Naive thymus-derived CD8-positive, alpha-beta T cell (primary cell): ENCODE data around the gene UNC13A. TPM values are rescaled to one million over a fixed set of nuclear protein-coding genes. Genes with fewer than 3 reads are reported as not detected.

Experiments
- ATAC-seq, 2 donors: fragments of 150-1000 bp; cut with Tn5 transposase in 1 of 2; sonication (Bioruptor Pico), chemical (Tn5 transposase) in 1 of 2; 1 replicate in 1 of 2; 2 replicates in 1 of 2; pipeline ENCODE4 v1.10.0; 2021; ENCODE audit warnings: mild to moderate bottlenecking in 2 of 2, moderate library complexity in 2 of 2
- POLR2A ChIA-PET: fragments of 350-600 bp; sonication (Branson Sonifier 250); formaldehyde crosslinking; loops from one replicate; lab custom pipeline; 2021; ENCODE audit warnings: antibody characterized with exemption; lab: Charles Lee
- DNase-seq, 10 donors: peaks; one replicate each; pipeline versions ENCODE4 v3.0.0 to v3.0.0-alpha.2; 2020 to 2022
- H3K27ac Mint-ChIP-seq, 10 donors: one replicate each; pipeline ENCODE4 v1.8.0; 2020 to 2022; ENCODE audit warnings: mild to moderate bottlenecking in 10 of 10, mixed read lengths in 10 of 10, moderate library complexity in 4 of 10, inconsistent platforms in 1 of 10
- H3K27me3 Mint-ChIP-seq, 5 donors: one replicate each; pipeline ENCODE4 v1.8.0; 2021 to 2022; ENCODE audit warnings: mixed read lengths in 5 of 5
- H3K36me3 Mint-ChIP-seq, 3 donors: one replicate each; pipeline ENCODE4 v1.8.0; 2020 to 2022; ENCODE audit warnings: mixed read lengths in 3 of 3, mild to moderate bottlenecking in 2 of 3, inconsistent platforms in 1 of 3
- H3K4me1 Mint-ChIP-seq, 4 donors: one replicate each; pipeline ENCODE4 v1.8.0; 2021 to 2022; ENCODE audit warnings: mixed read lengths in 4 of 4
- H3K4me3 Mint-ChIP-seq, 10 donors: one replicate each; pipeline ENCODE4 v1.8.0; 2020 to 2022; ENCODE audit warnings: mild to moderate bottlenecking in 10 of 10, mixed read lengths in 10 of 10, moderate library complexity in 6 of 10, inconsistent platforms in 1 of 10
- H3K9me3 Mint-ChIP-seq, 9 donors: one replicate each; pipeline ENCODE4 v1.8.0; 2020 to 2022; ENCODE audit warnings: mixed read lengths in 9 of 9, mild to moderate bottlenecking in 3 of 9, inconsistent platforms in 1 of 9, moderate library complexity in 1 of 9
- polyA plus RNA-seq, 3 donors: library from polyadenylated mRNA; unstranded; fragments of 300-500 nt; fragmentation: Illumina TruSeq; gene quantifications; one replicate each; pipeline ENCODE4 v1.2.3, GENCODE V29; 2021
- total RNA-seq, 8 experiments: library from RNA in 2 of 8; stranded (reverse) in 2 of 8; gene quantifications; one replicate each; pipeline ENCODE4 v1.2.3 and lab custom pipeline; 2021 to 2026

The UNC13A gene
- total and polyA plus RNA-seq, 5 experiments from 2014 or later, result 0.01 to 0.10 (median 0.04) TPM; not detected in 1

- peak overlapping the region; percentile 2 to 95 (median 87) for H3K4me3 Mint-ChIP-seq
- POLR2A ChIA-PET, result interaction anchor here (0.9 to 1.9 kb wide), 2 partner anchors 29 to 33 kb away, joined by 3 to 5 read pairs; partner anchors contain the start of gene FCHO1
These were observed 33.7 kb upstream of the UNC13A start for GRCh38 chr19:17721821-17722220.

GRCh38 chr19:17721111-17721628 lies 33.0 kb upstream of the UNC13A start:
- ATAC-seq (no peak), DNase-seq (no peak)
- Mint-ChIP-seq H3K4me1 (peaks cover 28 to 53% (median 50%) of the 10 kb centered on the region in 4 donors), H3K27me3 (no peaks in the 10 kb centered on the region), H3K36me3 (peaks cover 0 to 20% (median 3%) of the 10 kb centered on the region in 3 donors), H3K9me3 (no peaks in the 10 kb centered on the region), H3K4me3 (peak overlapping the region; percentile 68 to 95 (median 87)), H3K27ac (peak overlapping the region in 9 of 10 donors; percentile 34 to 91 (median 70))
- POLR2A ChIA-PET, result interaction anchor here (0.8 to 2.4 kb wide), 3 partner anchors 8 to 127 kb away, joined by 3 to 15 read pairs (median 3); partner anchors contain the start of genes FCHO1 and JAK3

More at GRCh38 chr19:17721821-17722220, 33.7 kb upstream of the UNC13A start:
- H3K27me3 Mint-ChIP-seq, result no peaks in the 10 kb centered on the region
- DNase-seq (no peak), ATAC-seq (no peak)
- H3K4me1 Mint-ChIP-seq, result peaks cover 28 to 53% (median 50%) of the 10 kb centered on the region in 4 donors
- H3K9me3 Mint-ChIP-seq, result no peaks in the 10 kb centered on the region
- H3K36me3 Mint-ChIP-seq, result peaks cover 0 to 24% (median 3%) of the 10 kb centered on the region in 3 donors
- H3K27ac Mint-ChIP-seq, result peak overlapping the region in 8 of 10 donors; percentile 40 to 91 (median 62)

DNA sequence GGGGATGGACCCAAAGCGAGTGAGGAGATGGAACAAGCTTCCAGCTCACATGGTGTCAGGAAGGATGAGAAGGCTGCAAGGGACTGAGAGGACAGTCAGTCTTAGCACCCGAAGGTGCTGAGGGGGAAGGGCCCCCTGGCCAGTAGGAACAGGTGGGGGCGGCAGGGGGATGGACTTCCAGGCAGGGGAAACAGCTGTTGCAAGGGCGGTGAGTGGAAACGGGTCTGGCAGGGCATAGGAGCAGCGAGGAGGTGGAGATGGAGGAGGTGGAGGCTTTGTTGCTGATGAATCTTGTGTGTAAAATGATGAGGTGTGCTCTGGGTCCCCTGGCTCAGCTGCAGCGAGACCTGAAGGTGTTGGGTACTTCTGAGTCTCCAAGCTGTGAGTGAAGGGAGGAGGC lies 32.3 kb upstream of the UNC13A start:
- DNase-seq (no peak), ATAC-seq (no peak)
- Mint-ChIP-seq H3K27me3 (no peaks in the 10 kb centered on the region), H3K27ac (peak overlapping the region; percentile 70 to 95 (median 78)), H3K36me3 (peaks cover 0 to 16% (median 2%) of the 10 kb centered on the region in 3 donors), H3K4me1 (peaks cover 28 to 53% (median 49%) of the 10 kb centered on the region in 4 donors), H3K9me3 (no peaks in the 10 kb centered on the region), H3K4me3 (peak overlapping the region; percentile 81 to 95 (median 87))
- POLR2A ChIA-PET, result interaction anchor here (0.7 to 2.4 kb wide), 7 partner anchors 9 to 130 kb away, joined by 3 to 15 read pairs (median 4); partner anchors contain the start of genes FCHO1 and JAK3

GRCh38 chr19:17719730-17720400 lies 31.7 kb upstream of the UNC13A start:
- H3K27me3 Mint-ChIP-seq, result no peaks in the 10 kb centered on the region
- H3K36me3 Mint-ChIP-seq, result peaks cover 0 to 12% (median 0%) of the 10 kb centered on the region in 3 donors
- H3K27ac Mint-ChIP-seq, result peak overlapping the region; percentile 70 to 95 (median 78)
- DNase-seq (peak in 5 of 10 donors; percentile 4 to 22 (median 9)), ATAC-seq (peak; percentile 44 to 64)
- peak overlapping the region; percentile 81 to 95 (median 87) for H3K4me3 Mint-ChIP-seq
- no peaks in the 10 kb centered on the region for H3K9me3 Mint-ChIP-seq
- POLR2A ChIA-PET, result interaction anchor here (0.7 to 2.4 kb wide), 10 partner anchors 10 to 140 kb away, joined by 3 to 15 read pairs (median 4); partner anchors contain the start of genes FCHO1, JAK3 and RPL18A
- peaks cover 25 to 53% (median 46%) of the 10 kb centered on the region in 4 donors for H3K4me1 Mint-ChIP-seq

DNA sequence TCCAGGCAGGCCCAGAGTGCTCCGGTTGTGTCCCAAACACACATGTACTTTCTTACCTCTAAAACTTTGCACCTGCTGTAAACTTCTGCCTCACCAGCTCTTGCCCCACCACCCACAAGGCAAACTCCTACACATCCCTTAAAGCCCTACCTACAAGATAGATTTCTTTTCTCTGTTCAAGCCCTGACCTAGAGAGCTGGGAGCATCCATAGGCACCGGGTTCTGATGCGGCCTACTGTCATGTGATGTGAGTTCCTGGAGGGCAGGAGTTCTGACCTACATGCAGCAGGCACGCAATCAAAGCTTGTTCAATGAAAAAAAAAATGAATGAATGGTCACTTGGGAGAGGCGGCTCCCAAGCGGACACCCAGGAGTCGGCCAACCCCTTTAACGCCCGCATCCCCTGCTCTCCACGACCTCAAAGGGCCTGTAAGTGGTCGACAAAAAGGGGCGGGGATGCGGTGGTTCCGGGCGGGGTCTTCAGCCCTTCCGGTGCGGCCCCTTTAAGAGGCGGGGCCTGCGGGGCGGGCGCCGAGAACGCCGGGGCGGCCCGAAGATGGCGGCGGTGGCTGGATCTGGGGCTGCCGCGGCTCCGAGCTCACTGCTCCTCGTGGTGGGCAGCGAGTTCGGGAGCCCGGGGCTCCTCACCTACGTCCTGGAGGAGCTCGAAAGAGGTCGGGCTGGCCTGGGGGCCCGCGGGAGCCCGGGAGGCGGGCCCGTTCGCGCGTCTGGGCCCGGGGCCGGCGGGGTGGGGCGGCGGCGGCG lies 31.0 kb upstream of the UNC13A start, which contains the start of gene MAP1S:
MAP1S (plus strand) TSS at position 534 of the 765 bp plus-strand sequence; CDS start at position 557, 23 bp downstream.
- POLR2A ChIA-PET, result interaction anchor here (0.6 to 2.4 kb wide), 10 partner anchors 11 to 870 kb away, joined by 3 to 15 read pairs (median 4); partner anchors contain the start of genes FCHO1, JAK3 and RPL18A
- peak within 1 kb of the TSS; percentile 82 to 95 (median 89) for H3K4me3 Mint-ChIP-seq
- no peaks in the 10 kb centered on the region for H3K9me3 Mint-ChIP-seq
- peaks cover 0 to 2% (median 0%) of the 10 kb centered on the region in 5 donors for H3K27me3 Mint-ChIP-seq
- ATAC-seq, result peak; percentile 91 to 96
- peak; percentile 35 to 67 (median 58) for DNase-seq
- H3K4me1 Mint-ChIP-seq, result peaks cover 22 to 47% (median 44%) of the 10 kb centered on the region in 4 donors
- peaks cover 0 to 6% (median 0%) of the 10 kb centered on the region in 3 donors for H3K36me3 Mint-ChIP-seq
- H3K27ac Mint-ChIP-seq, result peak within 1 kb of the TSS; percentile 76 to 95 (median 90)

DNA sequence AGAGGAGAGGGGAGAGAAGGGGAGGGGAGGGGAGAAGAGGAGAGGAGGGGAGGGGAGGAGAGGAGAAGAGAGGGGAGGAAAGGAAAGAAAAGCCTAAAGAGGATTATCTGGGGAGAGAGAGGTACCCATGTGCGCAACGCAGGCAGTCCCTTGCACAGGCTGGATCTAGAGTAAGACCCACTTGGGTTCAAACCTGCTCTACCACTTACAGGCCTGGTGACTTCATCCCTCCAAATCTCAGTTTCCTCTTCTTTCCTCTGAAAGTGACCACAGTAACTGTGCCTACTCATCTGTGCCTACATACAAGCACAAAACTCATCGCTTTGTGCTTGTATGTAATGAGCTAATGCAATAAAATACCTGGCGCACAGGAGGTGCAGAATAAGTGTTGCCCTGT lies 30.4 kb upstream of the UNC13A start:
- POLR2A ChIA-PET, result interaction anchor here (0.6 to 2.4 kb wide), 5 partner anchors 30 to 141 kb away, joined by 4 to 15 read pairs (median 5); partner anchors contain the start of genes FCHO1 and RPL18A
- Mint-ChIP-seq H3K36me3 (peaks cover 0 to 3% (median 0%) of the 10 kb centered on the region in 3 donors), H3K4me3 (peak overlapping the region; percentile 82 to 93 (median 88)), H3K27ac (peak overlapping the region; percentile 53 to 93 (median 88)), H3K9me3 (no peaks in the 10 kb centered on the region), H3K4me1 (peaks cover 22 to 47% (median 41%) of the 10 kb centered on the region in 4 donors), H3K27me3 (peaks cover 0 to 2% (median 0%) of the 10 kb centered on the region in 5 donors)
- ATAC-seq (no peak), DNase-seq (peak in 1 of 10 donors; percentile 2)

- Mint-ChIP-seq H3K4me1 (peaks cover 20 to 34% (median 29%) of the 10 kb centered on the region in 4 donors), H3K36me3 (peaks cover 0 to under 1% (median 0%) of the 10 kb centered on the region in 3 donors), H3K27ac (no peak overlapping the region), H3K27me3 (peaks cover 0 to 2% (median 0%) of the 10 kb centered on the region in 5 donors), H3K4me3 (peak overlapping the region in 1 of 10 donors; percentile 4), H3K9me3 (no peaks in the 10 kb centered on the region)
- no peak for DNase-seq
- POLR2A ChIA-PET, result interaction anchor here (0.5 to 1.3 kb wide), 5 partner anchors 28 to 169 kb away, joined by 3 to 8 read pairs (median 3); no protein-coding TSS in a partner anchor
- ATAC-seq, result no peak
These were observed 28.3 kb upstream of the UNC13A start for GRCh38 chr19:17716309-17716929.

DNA sequence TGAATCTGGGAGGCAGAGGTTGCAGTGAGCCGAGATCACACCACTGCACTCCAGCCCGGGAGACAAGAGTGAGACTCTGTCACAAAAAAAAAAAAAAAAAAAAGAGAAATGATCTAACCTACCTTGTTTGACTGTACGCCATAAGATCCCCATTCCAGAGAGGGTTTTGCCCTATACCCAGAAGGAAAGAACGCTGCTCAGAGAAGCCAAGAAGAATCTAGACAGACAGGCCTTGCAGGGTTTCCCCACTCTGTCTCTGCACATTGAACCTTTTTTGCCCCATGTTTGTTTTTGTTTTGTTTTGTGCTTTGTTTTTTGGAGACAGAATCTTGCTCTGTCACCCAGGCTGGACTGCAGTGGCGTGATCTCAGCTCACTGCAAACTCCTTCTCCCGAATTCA lies 23.7 kb upstream of the UNC13A start:
- ATAC-seq (no peak), DNase-seq (no peak)
- H3K36me3 Mint-ChIP-seq, result no peaks in the 10 kb centered on the region
- POLR2A ChIA-PET, result interaction anchor here (1.2 kb wide), 1 partner anchor 221 kb away, joined by 5 read pairs; the partner anchor contains the start of gene CCDC124
- H3K27ac Mint-ChIP-seq, result no peak overlapping the region
- H3K9me3 Mint-ChIP-seq, result no peaks in the 10 kb centered on the region
- peaks cover 0 to 2% (median 0%) of the 10 kb centered on the region in 5 donors for H3K27me3 Mint-ChIP-seq
- peaks cover 0 to under 1% (median 0%) of the 10 kb centered on the region in 4 donors for H3K4me1 Mint-ChIP-seq
- H3K4me3 Mint-ChIP-seq, result no peak overlapping the region

DNA sequence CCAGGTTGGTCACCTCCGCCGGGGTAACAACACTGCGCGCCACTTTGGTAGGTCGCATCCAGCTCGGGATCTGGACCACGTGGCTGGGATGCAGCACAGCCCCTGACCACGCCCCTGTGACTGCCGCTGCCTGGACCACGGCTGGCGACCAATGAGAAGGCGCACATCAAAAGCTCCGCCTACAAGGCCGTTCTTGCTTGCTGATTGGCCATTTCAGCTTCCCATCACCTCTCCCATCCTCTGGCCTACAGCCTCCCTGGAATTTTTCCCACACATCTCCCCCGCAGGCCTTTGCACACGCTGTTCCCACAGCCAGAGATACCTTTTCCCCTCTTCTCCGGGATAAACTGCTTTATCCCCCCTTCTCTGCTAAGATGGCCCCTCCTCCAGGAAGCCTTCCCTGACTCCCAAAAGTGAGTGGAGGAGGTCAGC lies 18.6 kb upstream of the UNC13A start:
- POLR2A ChIA-PET, result interaction anchor here (0.6 kb wide), 2 partner anchors 147 to 189 kb away, joined by 3 read pairs; no protein-coding TSS in a partner anchor
- ATAC-seq (no peak), DNase-seq (no peak)
- Mint-ChIP-seq H3K4me1 (peaks cover 0 to 5% (median 1%) of the 10 kb centered on the region in 4 donors), H3K36me3 (no peaks in the 10 kb centered on the region), H3K9me3 (no peaks in the 10 kb centered on the region), H3K27ac (peak overlapping the region in 1 of 10 donors; percentile 52), H3K4me3 (no peak overlapping the region), H3K27me3 (peaks cover 0 to 3% (median 0%) of the 10 kb centered on the region in 5 donors)

DNA sequence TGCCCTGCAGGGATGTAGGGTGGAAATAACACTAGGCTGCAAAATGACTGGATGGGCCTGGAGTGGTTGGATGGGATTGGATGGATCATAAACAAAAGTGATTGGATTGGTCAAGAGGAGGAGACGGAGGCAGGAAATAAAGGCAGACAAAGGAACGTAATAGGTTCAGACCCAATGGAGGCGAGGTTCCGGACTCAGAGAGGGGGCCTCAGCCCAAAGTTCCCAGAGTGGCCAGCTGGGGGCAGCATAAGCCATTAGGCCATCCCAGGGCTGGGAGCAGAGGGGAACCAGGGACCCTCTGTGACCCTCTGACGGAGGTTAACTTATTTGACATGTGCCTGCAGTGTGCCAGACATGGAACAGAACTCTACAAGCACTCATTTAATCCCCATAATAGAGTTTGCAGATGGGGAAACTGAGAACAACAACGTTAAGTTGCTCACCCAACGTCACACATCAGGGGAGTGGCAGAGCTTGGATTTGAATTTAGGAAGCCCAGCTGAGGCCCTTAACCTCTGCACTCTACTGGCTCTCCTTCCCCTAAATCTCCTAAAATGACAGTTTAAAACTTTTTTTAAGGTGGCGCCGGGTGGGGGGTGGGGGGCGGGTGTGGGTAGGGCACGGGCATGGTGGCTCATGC lies 15.8 kb upstream of the UNC13A start:
- DNase-seq, result peak; percentile 48 to 83 (median 70)
- H3K27me3 Mint-ChIP-seq, result peaks cover 2 to 11% (median 4%) of the 10 kb centered on the region in 5 donors
- H3K4me3 Mint-ChIP-seq, result no peak overlapping the region
- peaks cover 0 to 5% (median 1%) of the 10 kb centered on the region in 4 donors for H3K4me1 Mint-ChIP-seq
- POLR2A ChIA-PET, result interaction anchor here (0.5 to 1.0 kb wide), 2 partner anchors 80 to 185 kb away, joined by 3 to 5 read pairs; no protein-coding TSS in a partner anchor
- H3K36me3 Mint-ChIP-seq, result no peaks in the 10 kb centered on the region
- H3K27ac Mint-ChIP-seq, result peak overlapping the region in 1 of 10 donors; percentile 28
- no peaks in the 10 kb centered on the region for H3K9me3 Mint-ChIP-seq
- peak; percentile 95 to 99 for ATAC-seq
